K562 (cell line): ENCODE results near the gene PPARD. TPM values are rescaled to one million over a fixed set of nuclear protein-coding genes. Genes with fewer than 3 reads are reported as not detected.

ENCODE experiments used
- CBFA2T3 ChIP-seq: fragments of 450-650 bp; IDR thresholded peaks from 2 replicates; pipeline ENCODE4 v1.6.1; 2017
- CBX8 ChIP-seq: fragments of 200-600 bp; sonication (generic); IDR thresholded peaks from 2 replicates; pipeline ENCODE4 v1.6.1; 2012; ENCODE audit warnings: borderline replicate concordance, mixed run types, low read depth, mild to moderate bottlenecking, moderate library complexity, mixed read lengths, low read length, control low read depth, inconsistent platforms; ENCODE audit not compliant: poor library complexity, severe bottlenecking; ENCODE audit errors: extremely low read depth
- CHD1 ChIP-seq: fragments of 200-600 bp; sonication (generic); IDR thresholded peaks from one replicate; pipeline ENCODE4 v1.6.1; 2012; ENCODE audit warnings: mild to moderate bottlenecking, moderate library complexity, low read length, inconsistent platforms
- DIDO1 ChIP-seq: fragments of 450-650 bp; IDR thresholded peaks from 2 replicates; pipeline ENCODE4 v1.6.1; 2016; ENCODE audit warnings: low read depth, missing biosample characterization, missing genetic modification characterization
- NR1H2 ChIP-seq: sonication (generic); formaldehyde crosslinking; IDR thresholded peaks from 2 replicates; pipeline ENCODE4 v1.4.0; 2020; ENCODE audit warnings: mild to moderate bottlenecking, missing genetic modification reagents
- RHOXF2B ChIP-seq: fragments of 250-450 bp; sonication (Bioruptor Pico); conservative IDR thresholded peaks from 2 replicates; pipeline ENCODE4 v1.5.1; 2021
- RNF2 ChIP-seq: sonication (generic); IDR thresholded peaks from 2 replicates; pipeline ENCODE4 v1.6.1; 2016
- SUPT5H ChIP-seq: fragments of 450-650 bp; IDR thresholded peaks from 2 replicates; pipeline ENCODE4 v1.6.1; 2016
- TCF7 ChIP-seq: sonication (generic); IDR thresholded peaks from 2 replicates; pipeline ENCODE4 v1.6.1; 2016; ENCODE audit warnings: antibody characterized with exemption, borderline replicate concordance
- TCF7L2 ChIP-seq: fragments of 150-350 bp; IDR thresholded peaks from 2 replicates; pipeline ENCODE4 v1.6.1; 2016; ENCODE audit warnings: low read depth, mild to moderate bottlenecking, low read length, moderate library complexity
- TSC22D4 ChIP-seq: fragments of 450-650 bp; IDR thresholded peaks from 2 replicates; pipeline ENCODE4 v1.6.1; 2016; ENCODE audit warnings: missing genetic modification characterization, missing biosample characterization, control low read depth
- XRCC4 ChIP-seq: IDR thresholded peaks from one replicate; pipeline ENCODE4 v1.6.1; 2011; ENCODE audit not compliant: insufficient read depth, insufficient read length; ENCODE audit errors: extremely low read depth
- ZNF408 ChIP-seq: fragments of 250-450 bp; sonication (Bioruptor Pico); IDR thresholded peaks from 2 replicates; pipeline ENCODE4 v1.4.0; 2020; ENCODE audit warnings: low read depth, mild to moderate bottlenecking, moderate library complexity
- polyA plus RNA-seq, 8 experiments: library from polyadenylated mRNA; depleted of rRNA in 4 of 8; stranded (reverse) in 5 of 8; unstranded in 3 of 8; fragments of >200 nt; fragmentation: Nextera tagmentation in 2 of 8; fragmentation: Illumina TruSeq in 1 of 8; extraction: Ambion mirVana in 2 of 8; extraction: Trizol in 1 of 8; gene quantifications; 2 replicates each; pipeline versions ENCODE4 v1.2.1 to v1.2.3, GENCODE V29; 2011 to 2014; ENCODE audit warnings: inconsistent platforms in 1 of 8, missing spikeins in 1 of 8
- total RNA-seq, 7 experiments: library from RNA; depleted of rRNA in 6 of 7; stranded (reverse); fragments of >200 nt in 6 of 7; fragmentation: Illumina TruSeq in 2 of 7; extraction: Trizol in 2 of 7; gene quantifications; 2 replicates each; pipeline versions ENCODE4 v1.2.1 to v1.2.3, GENCODE V29; 2011 to 2021; ENCODE audit warnings: low replicate concordance in 1 of 7
- TF ChIP-seq, protein P1 (sequence below): fragments of 250-450 bp; sonication (Bioruptor Pico); IDR thresholded peaks from 2 replicates; pipeline ENCODE4 v1.9.0; 2021; ENCODE audit warnings: mild to moderate bottlenecking
- TF ChIP-seq, protein P2 (sequence below): sonication (generic); formaldehyde crosslinking; IDR thresholded peaks from 2 replicates; pipeline ENCODE4 v1.8.0; 2022; ENCODE audit warnings: mild to moderate bottlenecking, missing genetic modification reagents
- TF ChIP-seq, protein P3 (sequence below): sonication (generic); formaldehyde crosslinking; IDR thresholded peaks from 2 replicates; pipeline ENCODE4 v1.8.0; 2022; ENCODE audit warnings: mild to moderate bottlenecking, low read depth, missing genetic modification reagents
- TF ChIP-seq, protein P4 (sequence below), 2 experiments: IDR thresholded peaks; 2 replicates each; pipeline ENCODE4 v1.6.1; 2011; ENCODE audit warnings: borderline replicate concordance in 1 of 2, control low read depth in 1 of 2, low read depth in 1 of 2, low read length in 1 of 2, mild to moderate bottlenecking in 1 of 2, mixed read lengths in 1 of 2, moderate library complexity in 1 of 2; ENCODE audit not compliant: insufficient read depth in 1 of 2, insufficient read length in 1 of 2, poor library complexity in 1 of 2, severe bottlenecking in 1 of 2; ENCODE audit errors: extremely low read depth in 1 of 2
- TF ChIP-seq, protein P5 (sequence below): sonication (generic); formaldehyde crosslinking; IDR thresholded peaks from 2 replicates; pipeline ENCODE4 v1.8.1; 2023; ENCODE audit warnings: mild to moderate bottlenecking, missing genetic modification reagents, moderate library complexity
- TF ChIP-seq, protein P6 (sequence below): sonication (generic); formaldehyde crosslinking; IDR thresholded peaks from 2 replicates; pipeline ENCODE4 v1.8.0; 2023; ENCODE audit warnings: mild to moderate bottlenecking, missing genetic modification reagents

The PPARD gene
- total and polyA plus RNA-seq, 9 of the 15 experiments (the other 6 are each of a cell fraction or from before 2014, with no cell fraction given), result 0.14 to 13.2 (median 3.8) TPM

DNA sequence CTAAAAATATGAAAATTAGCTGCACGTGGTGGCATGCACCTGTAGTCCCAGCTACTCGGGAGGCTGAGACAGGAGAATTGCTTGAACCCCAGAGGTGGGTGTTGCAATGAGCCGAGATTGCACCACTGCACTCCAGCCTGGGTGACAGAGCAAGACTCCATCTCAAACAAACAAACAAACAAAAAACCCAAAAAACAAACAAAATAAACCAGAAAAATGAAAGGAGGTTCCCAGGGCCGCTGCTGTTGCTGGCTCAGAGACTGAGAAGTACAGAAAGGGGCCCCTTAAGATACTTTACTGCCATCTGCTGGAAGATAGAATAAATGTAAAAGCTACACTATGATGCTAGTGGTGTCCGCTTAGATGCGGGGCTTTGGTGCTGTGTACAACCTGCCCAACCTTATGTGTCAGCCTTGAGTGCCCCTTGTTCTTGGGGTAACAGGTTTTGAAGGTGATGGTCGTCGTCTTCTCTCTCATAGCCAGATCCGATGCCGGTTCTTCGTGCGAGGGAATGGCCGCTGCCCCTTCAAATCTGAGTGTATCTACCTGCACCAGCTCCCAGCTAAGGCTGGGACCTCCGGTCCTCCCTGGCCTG lies 107.0 kb downstream of the PPARD start (continued):
- TF ChIP-seq XRCC4 (no peak), TCF7L2 (no peak), CBFA2T3 (no peak), SUPT5H (no peak), NR1H2 (CRISPR knock-in tag) (no peak), RNF2 (no peak), ZNF408 (no peak), TCF7 (no peak), TSC22D4 (tag) (no peak), DIDO1 (tag) (no peak), CHD1 (no peak), RHOXF2B (CRISPR knock-in tag) (no peak), CBX8 (no peak)
- TF ChIP-seq, protein P1, sequence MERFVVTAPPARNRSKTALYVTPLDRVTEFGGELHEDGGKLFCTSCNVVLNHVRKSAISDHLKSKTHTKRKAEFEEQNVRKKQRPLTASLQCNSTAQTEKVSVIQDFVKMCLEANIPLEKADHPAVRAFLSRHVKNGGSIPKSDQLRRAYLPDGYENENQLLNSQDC (CRISPR knock-in tag), result no peak
- TF ChIP-seq, protein P2, sequence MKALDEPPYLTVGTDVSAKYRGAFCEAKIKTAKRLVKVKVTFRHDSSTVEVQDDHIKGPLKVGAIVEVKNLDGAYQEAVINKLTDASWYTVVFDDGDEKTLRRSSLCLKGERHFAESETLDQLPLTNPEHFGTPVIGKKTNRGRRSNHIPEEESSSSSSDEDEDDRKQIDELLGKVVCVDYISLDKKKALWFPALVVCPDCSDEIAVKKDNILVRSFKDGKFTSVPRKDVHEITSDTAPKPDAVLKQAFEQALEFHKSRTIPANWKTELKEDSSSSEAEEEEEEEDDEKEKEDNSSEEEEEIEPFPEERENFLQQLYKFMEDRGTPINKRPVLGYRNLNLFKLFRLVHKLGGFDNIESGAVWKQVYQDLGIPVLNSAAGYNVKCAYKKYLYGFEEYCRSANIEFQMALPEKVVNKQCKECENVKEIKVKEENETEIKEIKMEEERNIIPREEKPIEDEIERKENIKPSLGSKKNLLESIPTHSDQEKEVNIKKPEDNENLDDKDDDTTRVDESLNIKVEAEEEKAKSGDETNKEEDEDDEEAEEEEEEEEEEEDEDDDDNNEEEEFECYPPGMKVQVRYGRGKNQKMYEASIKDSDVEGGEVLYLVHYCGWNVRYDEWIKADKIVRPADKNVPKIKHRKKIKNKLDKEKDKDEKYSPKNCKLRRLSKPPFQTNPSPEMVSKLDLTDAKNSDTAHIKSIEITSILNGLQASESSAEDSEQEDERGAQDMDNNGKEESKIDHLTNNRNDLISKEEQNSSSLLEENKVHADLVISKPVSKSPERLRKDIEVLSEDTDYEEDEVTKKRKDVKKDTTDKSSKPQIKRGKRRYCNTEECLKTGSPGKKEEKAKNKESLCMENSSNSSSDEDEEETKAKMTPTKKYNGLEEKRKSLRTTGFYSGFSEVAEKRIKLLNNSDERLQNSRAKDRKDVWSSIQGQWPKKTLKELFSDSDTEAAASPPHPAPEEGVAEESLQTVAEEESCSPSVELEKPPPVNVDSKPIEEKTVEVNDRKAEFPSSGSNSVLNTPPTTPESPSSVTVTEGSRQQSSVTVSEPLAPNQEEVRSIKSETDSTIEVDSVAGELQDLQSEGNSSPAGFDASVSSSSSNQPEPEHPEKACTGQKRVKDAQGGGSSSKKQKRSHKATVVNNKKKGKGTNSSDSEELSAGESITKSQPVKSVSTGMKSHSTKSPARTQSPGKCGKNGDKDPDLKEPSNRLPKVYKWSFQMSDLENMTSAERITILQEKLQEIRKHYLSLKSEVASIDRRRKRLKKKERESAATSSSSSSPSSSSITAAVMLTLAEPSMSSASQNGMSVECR (CRISPR knock-in tag), result 0 out of 2 replicates have a peak, but pooled peaks have one; percentile 6
- TF ChIP-seq, protein P3, sequence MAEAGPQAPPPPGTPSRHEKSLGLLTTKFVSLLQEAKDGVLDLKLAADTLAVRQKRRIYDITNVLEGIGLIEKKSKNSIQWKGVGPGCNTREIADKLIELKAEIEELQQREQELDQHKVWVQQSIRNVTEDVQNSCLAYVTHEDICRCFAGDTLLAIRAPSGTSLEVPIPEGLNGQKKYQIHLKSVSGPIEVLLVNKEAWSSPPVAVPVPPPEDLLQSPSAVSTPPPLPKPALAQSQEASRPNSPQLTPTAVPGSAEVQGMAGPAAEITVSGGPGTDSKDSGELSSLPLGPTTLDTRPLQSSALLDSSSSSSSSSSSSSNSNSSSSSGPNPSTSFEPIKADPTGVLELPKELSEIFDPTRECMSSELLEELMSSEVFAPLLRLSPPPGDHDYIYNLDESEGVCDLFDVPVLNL, result no peak
- TF ChIP-seq, protein P4, sequence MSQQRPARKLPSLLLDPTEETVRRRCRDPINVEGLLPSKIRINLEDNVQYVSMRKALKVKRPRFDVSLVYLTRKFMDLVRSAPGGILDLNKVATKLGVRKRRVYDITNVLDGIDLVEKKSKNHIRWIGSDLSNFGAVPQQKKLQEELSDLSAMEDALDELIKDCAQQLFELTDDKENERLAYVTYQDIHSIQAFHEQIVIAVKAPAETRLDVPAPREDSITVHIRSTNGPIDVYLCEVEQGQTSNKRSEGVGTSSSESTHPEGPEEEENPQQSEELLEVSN (IDR thresholded peaks at IDR 0.05; ENCODE audit: borderline replicate concordance in 1 of 2, extremely low read depth in 1 of 2, insufficient read depth in 1 of 2, insufficient read length in 1 of 2, low read depth in 1 of 2, low read length in 1 of 2, poor library complexity in 1 of 2, severe bottlenecking in 1 of 2), result no peak
- TF ChIP-seq, protein P5, sequence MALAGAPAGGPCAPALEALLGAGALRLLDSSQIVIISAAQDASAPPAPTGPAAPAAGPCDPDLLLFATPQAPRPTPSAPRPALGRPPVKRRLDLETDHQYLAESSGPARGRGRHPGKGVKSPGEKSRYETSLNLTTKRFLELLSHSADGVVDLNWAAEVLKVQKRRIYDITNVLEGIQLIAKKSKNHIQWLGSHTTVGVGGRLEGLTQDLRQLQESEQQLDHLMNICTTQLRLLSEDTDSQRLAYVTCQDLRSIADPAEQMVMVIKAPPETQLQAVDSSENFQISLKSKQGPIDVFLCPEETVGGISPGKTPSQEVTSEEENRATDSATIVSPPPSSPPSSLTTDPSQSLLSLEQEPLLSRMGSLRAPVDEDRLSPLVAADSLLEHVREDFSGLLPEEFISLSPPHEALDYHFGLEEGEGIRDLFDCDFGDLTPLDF, result 0 out of 2 replicates have a peak, but pooled peaks have one; percentile 25
- TF ChIP-seq, protein P6, sequence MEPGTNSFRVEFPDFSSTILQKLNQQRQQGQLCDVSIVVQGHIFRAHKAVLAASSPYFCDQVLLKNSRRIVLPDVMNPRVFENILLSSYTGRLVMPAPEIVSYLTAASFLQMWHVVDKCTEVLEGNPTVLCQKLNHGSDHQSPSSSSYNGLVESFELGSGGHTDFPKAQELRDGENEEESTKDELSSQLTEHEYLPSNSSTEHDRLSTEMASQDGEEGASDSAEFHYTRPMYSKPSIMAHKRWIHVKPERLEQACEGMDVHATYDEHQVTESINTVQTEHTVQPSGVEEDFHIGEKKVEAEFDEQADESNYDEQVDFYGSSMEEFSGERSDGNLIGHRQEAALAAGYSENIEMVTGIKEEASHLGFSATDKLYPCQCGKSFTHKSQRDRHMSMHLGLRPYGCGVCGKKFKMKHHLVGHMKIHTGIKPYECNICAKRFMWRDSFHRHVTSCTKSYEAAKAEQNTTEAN (CRISPR knock-in tag), result no peak
